GM21528 (cell line): ENCODE measurements around the gene CRYBG2.
"Not testable (repeated sequence)": the region's sequence is repeated elsewhere in the genome, so short reads cannot be mapped to it uniquely, and the experiment has no call there.

Experiments
- ATAC-seq: cut with Tn5 transposase; IDR thresholded peaks from one replicate; pipeline ENCODE4 v1.9.1; 2021; ENCODE audit warnings: mild to moderate bottlenecking, moderate library complexity; ENCODE audit not compliant: unreplicated experiment, low FRiP score

CRYBG2 gene

GRCh38 chr1:26324550-26324949 lies 29.4 kb downstream of the CRYBG2 start:
- no peak for ATAC-seq

GRCh38 chr1:26323382-26323781 lies 30.5 kb downstream of the CRYBG2 start:
- no peak for ATAC-seq

- ATAC-seq = no peak
Measured at GRCh38 chr1:26322042-26322331, 31.9 kb downstream of the CRYBG2 start.

GRCh38 chr1:26321315-26322041 lies 32.5 kb downstream of the CRYBG2 start:
- ATAC-seq = no peak

GRCh38 chr1:26320896-26321295 lies 33.0 kb downstream of the CRYBG2 start:
- no peak for ATAC-seq

GRCh38 chr1:26318338-26319064 lies 35.4 kb downstream of the CRYBG2 start:
- no peak for ATAC-seq

- peak; percentile 39 for ATAC-seq
Measured at GRCh38 chr1:26317612-26318337, 36.2 kb downstream of the CRYBG2 start, which contains the start of gene CD52. Gene CD52 (plus strand): TSS chr1:26317958. CDS start chr1:26318018, 60 bp downstream.

- ATAC-seq = no peak
Measured at GRCh38 chr1:26317146-26317545, 36.8 kb downstream of the CRYBG2 start.

GRCh38 chr1:26315874-26316850 lies 37.8 kb downstream of the CRYBG2 start:
- no peak for ATAC-seq

- no peak for ATAC-seq
Measured at GRCh38 chr1:26314501-26314900, 39.4 kb downstream of the CRYBG2 start.

GRCh38 chr1:26307966-26308899 lies 45.7 kb downstream of the CRYBG2 start:
- not testable (repeated sequence) for ATAC-seq

GRCh38 chr1:26307363-26307781 lies 46.6 kb downstream of the CRYBG2 start:
- no peak for ATAC-seq

- ATAC-seq = peak; percentile 98
Measured at GRCh38 chr1:26306290-26307229, 47.4 kb downstream of the CRYBG2 start, which contains the start of gene UBXN11. Gene UBXN11 (minus strand): TSS chr1:26306636. CDS start chr1:26302883, 3,753 bp downstream.

GRCh38 chr1:26305667-26306289 lies 48.2 kb downstream of the CRYBG2 start:
- peak; percentile 11 for ATAC-seq

GRCh38 chr1:26302733-26303405 lies 51.1 kb downstream of the CRYBG2 start:
- ATAC-seq = no peak

GRCh38 chr1:26300578-26301275 lies 53.2 kb downstream of the CRYBG2 start:
- no peak for ATAC-seq
